WTC11 (cell line): ENCODE results near the gene BEGAIN. TPM values are rescaled to one million over a fixed set of nuclear protein-coding genes. Genes with fewer than 3 reads are reported as not detected.

ENCODE experiments used
- ATAC-seq: fragments of 200-7000 bp; cut with Tn5 transposase; 2 replicates; pipeline ENCODE4 v1.10.0; 2021; ENCODE audit warnings: mild to moderate bottlenecking, moderate library complexity
- CTCF ChIA-PET: fragments of 300-600 bp; sonication (Branson Sonifier 250); formaldehyde crosslinking; loops from one replicate; lab custom pipeline; 2021; ENCODE audit warnings: antibody characterized with exemption; lab: Charles Lee
- POLR2A ChIA-PET: fragments of 350-600 bp; sonication (Branson Sonifier 250); formaldehyde crosslinking; loops from one replicate; lab custom pipeline; 2021; ENCODE audit warnings: antibody characterized with exemption; lab: Charles Lee
- DNase-seq: peaks from one replicate; pipeline ENCODE4 v3.0.0; 2021; ENCODE audit warnings: low spot score
- H3K27ac Mint-ChIP-seq: 2 replicates; pipeline ENCODE4 v1.8.0; 2021; ENCODE audit warnings: mixed read lengths
- H3K27me3 Mint-ChIP-seq: 2 replicates; pipeline ENCODE4 v1.8.0; 2021; ENCODE audit warnings: low read depth, mild to moderate bottlenecking, moderate library complexity, mixed read lengths
- H3K36me3 Mint-ChIP-seq: 2 replicates; pipeline ENCODE4 v1.8.0; 2021; ENCODE audit warnings: mixed read lengths
- H3K4me1 Mint-ChIP-seq: 2 replicates; pipeline ENCODE4 v1.8.0; 2022; ENCODE audit warnings: mixed read lengths
- H3K4me3 Mint-ChIP-seq: 2 replicates; pipeline ENCODE4 v1.8.0; 2021; ENCODE audit warnings: mild to moderate bottlenecking, moderate library complexity, mixed read lengths
- H3K9me3 Mint-ChIP-seq: 2 replicates; pipeline ENCODE4 v1.8.0; 2021; ENCODE audit warnings: mixed read lengths
- ATF6 ChIP-seq: sonication (generic); formaldehyde crosslinking; IDR thresholded peaks from 2 replicates; pipeline ENCODE4 v1.8.1; 2023; ENCODE audit warnings: mild to moderate bottlenecking, missing genetic modification reagents
- ESRRA ChIP-seq: sonication (generic); formaldehyde crosslinking; IDR thresholded peaks from 2 replicates; pipeline ENCODE4 v1.8.1; 2022; ENCODE audit warnings: mild to moderate bottlenecking, missing genetic modification reagents, borderline replicate concordance
- ETV6 ChIP-seq: sonication (generic); formaldehyde crosslinking; IDR thresholded peaks from 2 replicates; pipeline ENCODE4 v1.8.1; 2022; ENCODE audit warnings: mild to moderate bottlenecking, missing genetic modification reagents
- MAX ChIP-seq: sonication (generic); formaldehyde crosslinking; IDR thresholded peaks from 2 replicates; pipeline ENCODE4 v1.8.0; 2022; ENCODE audit warnings: mild to moderate bottlenecking, missing genetic modification reagents
- NFYB ChIP-seq: sonication (generic); formaldehyde crosslinking; conservative IDR thresholded peaks from 2 replicates; pipeline ENCODE4 v1.8.0; 2022; ENCODE audit warnings: low read depth, missing genetic modification reagents
- PRDM15 ChIP-seq: sonication (generic); formaldehyde crosslinking; IDR thresholded peaks from 2 replicates; pipeline ENCODE4 v1.8.0; 2022; ENCODE audit warnings: missing genetic modification reagents
- PRRX2 ChIP-seq: fragments of 250-450 bp; sonication (Bioruptor Pico); IDR thresholded peaks from 2 replicates; pipeline ENCODE4 v1.8.0; 2021; ENCODE audit warnings: mild to moderate bottlenecking
- RORB ChIP-seq: fragments of 250-450 bp; sonication (Bioruptor Pico); IDR thresholded peaks from 2 replicates; pipeline ENCODE4 v1.9.0; 2021; ENCODE audit warnings: mild to moderate bottlenecking
- SMAD3 ChIP-seq: sonication (generic); formaldehyde crosslinking; IDR thresholded peaks from 2 replicates; pipeline ENCODE4 v1.8.0; 2022; ENCODE audit warnings: missing genetic modification reagents, mild to moderate bottlenecking, borderline replicate concordance
- STAT6 ChIP-seq: sonication (generic); formaldehyde crosslinking; conservative IDR thresholded peaks from 2 replicates; pipeline ENCODE4 v1.8.1; 2023; ENCODE audit warnings: mild to moderate bottlenecking, low read depth, missing genetic modification reagents, moderate library complexity
- USF1 ChIP-seq: sonication (generic); formaldehyde crosslinking; IDR thresholded peaks from 2 replicates; pipeline ENCODE4 v1.8.0; 2022; ENCODE audit warnings: mild to moderate bottlenecking, missing genetic modification reagents
- ZNF232 ChIP-seq: sonication (generic); formaldehyde crosslinking; IDR thresholded peaks from 2 replicates; pipeline ENCODE4 v1.8.0; 2022; ENCODE audit warnings: mild to moderate bottlenecking, missing genetic modification reagents
- ZNF281 ChIP-seq: sonication (generic); formaldehyde crosslinking; IDR thresholded peaks from 2 replicates; pipeline ENCODE4 v1.8.0; 2023; ENCODE audit warnings: mild to moderate bottlenecking, missing genetic modification reagents
- ZNF317 ChIP-seq: sonication (generic); formaldehyde crosslinking; IDR thresholded peaks from 2 replicates; pipeline ENCODE4 v1.8.1; 2023; ENCODE audit warnings: low read depth, mild to moderate bottlenecking, moderate library complexity, missing genetic modification reagents, borderline replicate concordance
- ZNF396 ChIP-seq: fragments of 250-450 bp; sonication (Bioruptor Pico); IDR thresholded peaks from 2 replicates; pipeline ENCODE4 v1.8.0; 2021; ENCODE audit warnings: mild to moderate bottlenecking, moderate library complexity, borderline replicate concordance
- ZNF671 ChIP-seq: fragments of 250-450 bp; sonication (Bioruptor Pico); IDR thresholded peaks from 2 replicates; pipeline ENCODE4 v1.8.0; 2021; ENCODE audit warnings: mild to moderate bottlenecking
- total RNA-seq: library from RNA; stranded (reverse); gene quantifications from 3 replicates; pipeline ENCODE4 v1.2.3, GENCODE V29; 2021
- TF ChIP-seq, protein P1 (sequence below): fragments of 250-450 bp; sonication (Bioruptor Pico); IDR thresholded peaks from 2 replicates; pipeline ENCODE4 v1.9.0; 2021; ENCODE audit warnings: mild to moderate bottlenecking
- TF ChIP-seq, protein P2 (sequence below): sonication (generic); formaldehyde crosslinking; IDR thresholded peaks from 2 replicates; pipeline ENCODE4 v1.8.1; 2022; ENCODE audit warnings: low read depth, missing genetic modification reagents, borderline replicate concordance

BEGAIN gene
- total RNA-seq, 1 experiment from 2014 or later, result 1.3 TPM

GRCh38 chr14:100618763-100619320, 31.6 kb upstream of the BEGAIN start:
- Mint-ChIP-seq H3K4me3 (no peak overlapping the region), H3K27me3 (peaks cover 6% of the 10 kb centered on the region; the same call in 1 of the 2 replicates), H3K27ac (no peak overlapping the region), H3K4me1 (peaks cover 14% of the 10 kb centered on the region), H3K9me3 (no peaks in the 10 kb centered on the region), H3K36me3 (no peaks in the 10 kb centered on the region)
- DNase-seq, result no peak
- no peak for TF ChIP-seq MAX
- no peak for TF ChIP-seq USF1 (CRISPR knock-in tag)
- TF ChIP-seq ESRRA (CRISPR knock-in tag), result no peak
- TF ChIP-seq PRDM15, result no peak
- no peak for TF ChIP-seq ATF6 (CRISPR knock-in tag)
- no peak for TF ChIP-seq ZNF281 (CRISPR knock-in tag)
- TF ChIP-seq PRRX2 (CRISPR knock-in tag), result no peak
- no peak for TF ChIP-seq ZNF671 (CRISPR knock-in tag)
- no peak for TF ChIP-seq ZNF232 (CRISPR knock-in tag)
- TF ChIP-seq, protein P1, sequence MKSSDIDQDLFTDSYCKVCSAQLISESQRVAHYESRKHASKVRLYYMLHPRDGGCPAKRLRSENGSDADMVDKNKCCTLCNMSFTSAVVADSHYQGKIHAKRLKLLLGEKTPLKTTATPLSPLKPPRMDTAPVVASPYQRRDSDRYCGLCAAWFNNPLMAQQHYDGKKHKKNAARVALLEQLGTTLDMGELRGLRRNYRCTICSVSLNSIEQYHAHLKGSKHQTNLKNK (CRISPR knock-in tag), result no peak
- TF ChIP-seq STAT6 (CRISPR knock-in tag), result no peak
- TF ChIP-seq ZNF396 (CRISPR knock-in tag), result no peak
- TF ChIP-seq ZNF317, result no peak
- no peak for TF ChIP-seq SMAD3 (CRISPR knock-in tag)
- TF ChIP-seq ETV6 (CRISPR knock-in tag), result no peak
- TF ChIP-seq RORB, result no peak
- TF ChIP-seq, protein P2, sequence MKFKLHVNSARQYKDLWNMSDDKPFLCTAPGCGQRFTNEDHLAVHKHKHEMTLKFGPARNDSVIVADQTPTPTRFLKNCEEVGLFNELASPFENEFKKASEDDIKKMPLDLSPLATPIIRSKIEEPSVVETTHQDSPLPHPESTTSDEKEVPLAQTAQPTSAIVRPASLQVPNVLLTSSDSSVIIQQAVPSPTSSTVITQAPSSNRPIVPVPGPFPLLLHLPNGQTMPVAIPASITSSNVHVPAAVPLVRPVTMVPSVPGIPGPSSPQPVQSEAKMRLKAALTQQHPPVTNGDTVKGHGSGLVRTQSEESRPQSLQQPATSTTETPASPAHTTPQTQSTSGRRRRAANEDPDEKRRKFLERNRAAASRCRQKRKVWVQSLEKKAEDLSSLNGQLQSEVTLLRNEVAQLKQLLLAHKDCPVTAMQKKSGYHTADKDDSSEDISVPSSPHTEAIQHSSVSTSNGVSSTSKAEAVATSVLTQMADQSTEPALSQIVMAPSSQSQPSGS, result no peak
- TF ChIP-seq NFYB (CRISPR knock-in tag), result no peak
- CTCF ChIA-PET, result interaction anchor here (1.2 to 2.4 kb wide), 2 partner anchors 27 to 78 kb away, joined by 4 to 13 read pairs; no protein-coding TSS in a partner anchor
- ATAC-seq, result no peak
- POLR2A ChIA-PET, result no interaction called here
